Esophagus muscularis mucosa (tissue), 4 donors: ENCODE measurements around the gene GPC1. TPM values are rescaled to one million over a fixed set of nuclear protein-coding genes. Genes with fewer than 3 reads are reported as not detected.

Source experiments
- DNase-seq: peaks from one replicate; pipeline ENCODE4 v3.0.0-alpha.2; 2017; ENCODE audit errors: extremely low spot score
- H3K27ac ChIP-seq, 4 donors: fragments of 200-600 bp; sonication (generic); replicated peaks in 1 of 4; 1 replicate in 3 of 4; 2 replicates in 1 of 4; pipeline ENCODE4 v1.5.1; 2016 to 2019; ENCODE audit warnings: mild to moderate bottlenecking in 1 of 4
- H3K27me3 ChIP-seq, 4 donors: fragments of 200-600 bp; sonication (generic); one replicate each; pipeline versions ENCODE4 v1.5.1 to v1.6.0; 2016 to 2019
- H3K36me3 ChIP-seq, 4 donors: fragments of 200-600 bp; sonication (generic); one replicate each; pipeline ENCODE4 v1.5.1; 2016 to 2019
- H3K4me1 ChIP-seq, 4 donors: fragments of 200-600 bp; sonication (generic); one replicate each; pipeline ENCODE4 v1.5.1; 2016 to 2019
- H3K4me3 ChIP-seq, 4 donors: fragments of 200-600 bp; sonication (generic); 1 replicate in 2 of 4; 2 replicates in 2 of 4; pipeline ENCODE4 v1.5.1; 2016 to 2019; ENCODE audit warnings: mild to moderate bottlenecking in 4 of 4, moderate library complexity in 1 of 4
- H3K9me3 ChIP-seq, 4 donors: fragments of 200-600 bp; sonication (generic); 1 replicate in 3 of 4; 2 replicates in 1 of 4; pipeline ENCODE4 v1.5.1; 2016 to 2019
- EP300 ChIP-seq: sonication (generic); formaldehyde crosslinking; IDR thresholded peaks from one replicate; pipeline ENCODE4 v1.6.1; 2017; ENCODE audit warnings: antibody characterized with exemption
- POLR2A ChIP-seq: fragments of 450-650 bp; IDR thresholded peaks from one replicate; pipeline ENCODE4 v1.6.1; 2017; ENCODE audit warnings: antibody characterized with exemption, moderate library complexity, mild to moderate bottlenecking, low read depth
- POLR2AphosphoS5 ChIP-seq, 2 donors: sonication (generic); formaldehyde crosslinking; IDR thresholded peaks; one replicate each; pipeline ENCODE4 v1.6.1; 2017; ENCODE audit warnings: antibody characterized with exemption in 2 of 2
- WGBS: methylation state at CpG from one replicate; pipeline ENCODE4 v1.1.5; 2018; 5-methylcytosine and 5-hydroxymethylcytosine counted together
- intact Hi-C: fragments of 100-400 bp; cut with DNase I; formaldehyde crosslinking; loops from one replicate; pipeline ENCODE4 v1.15.1; 2023
- total RNA-seq, 4 donors: library from RNA; depleted of rRNA; stranded (reverse); fragments of >200 nt; gene quantifications; one replicate each; pipeline versions ENCODE4 v1.1.0 to v1.2.1, GENCODE V29; 2016
- TF ChIP-seq, protein P1 (sequence below), 3 experiments: fragments of 200-600 bp in 2 of 3; fragments of 450-650 bp in 1 of 3; sonication (generic) in 2 of 3; IDR thresholded peaks; one replicate each; pipeline ENCODE4 v1.5.1; 2017 to 2019; ENCODE audit warnings: antibody characterized with exemption in 3 of 3, mild to moderate bottlenecking in 2 of 3, moderate library complexity in 1 of 3

GPC1 gene
- total RNA-seq, 4 donors from 2014 or later, result 29.1 to 71.5 (median 41.8) TPM

- Histone ChIP-seq H3K27me3 (peaks cover 0 to 19% (median 0%) of the 10 kb centered on the region in 4 donors), H3K36me3 (no peaks in the 10 kb centered on the region), H3K4me1 (no peaks in the 10 kb centered on the region), H3K27ac (no peak overlapping the region), H3K9me3 (no peaks in the 10 kb centered on the region), H3K4me3 (no peak overlapping the region)
- DNase-seq, result no peak
- WGBS, result 100% methylated on average over 3 of the region's 9 CpGs
- intact Hi-C loops, result no loop called here
- TF ChIP-seq EP300 (no peak), POLR2A (no peak), POLR2AphosphoS5 (IDR thresholded peaks at IDR 0.05) (no peak)
- TF ChIP-seq, protein P1, sequence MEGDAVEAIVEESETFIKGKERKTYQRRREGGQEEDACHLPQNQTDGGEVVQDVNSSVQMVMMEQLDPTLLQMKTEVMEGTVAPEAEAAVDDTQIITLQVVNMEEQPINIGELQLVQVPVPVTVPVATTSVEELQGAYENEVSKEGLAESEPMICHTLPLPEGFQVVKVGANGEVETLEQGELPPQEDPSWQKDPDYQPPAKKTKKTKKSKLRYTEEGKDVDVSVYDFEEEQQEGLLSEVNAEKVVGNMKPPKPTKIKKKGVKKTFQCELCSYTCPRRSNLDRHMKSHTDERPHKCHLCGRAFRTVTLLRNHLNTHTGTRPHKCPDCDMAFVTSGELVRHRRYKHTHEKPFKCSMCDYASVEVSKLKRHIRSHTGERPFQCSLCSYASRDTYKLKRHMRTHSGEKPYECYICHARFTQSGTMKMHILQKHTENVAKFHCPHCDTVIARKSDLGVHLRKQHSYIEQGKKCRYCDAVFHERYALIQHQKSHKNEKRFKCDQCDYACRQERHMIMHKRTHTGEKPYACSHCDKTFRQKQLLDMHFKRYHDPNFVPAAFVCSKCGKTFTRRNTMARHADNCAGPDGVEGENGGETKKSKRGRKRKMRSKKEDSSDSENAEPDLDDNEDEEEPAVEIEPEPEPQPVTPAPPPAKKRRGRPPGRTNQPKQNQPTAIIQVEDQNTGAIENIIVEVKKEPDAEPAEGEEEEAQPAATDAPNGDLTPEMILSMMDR (IDR thresholded peaks at IDR 0.05), result no peak
Observed at GRCh38 chr2:240397542-240397916, 37.9 kb upstream of the GPC1 start.

GRCh38 chr2:240397924-240398645, 37.4 kb upstream of the GPC1 start:
- no peaks in the 10 kb centered on the region for H3K4me1 ChIP-seq
- no peak overlapping the region for H3K4me3 ChIP-seq
- H3K36me3 ChIP-seq, result no peaks in the 10 kb centered on the region
- H3K27ac ChIP-seq, result no peak overlapping the region
- no peak for DNase-seq
- intact Hi-C loops, result no loop called here
- 84% methylated on average over 19 of the region's 19 CpGs for WGBS
- peaks cover 0 to 19% (median 0%) of the 10 kb centered on the region in 4 donors for H3K27me3 ChIP-seq
- no peaks in the 10 kb centered on the region for H3K9me3 ChIP-seq
- TF ChIP-seq POLR2A (no peak), EP300 (no peak), POLR2AphosphoS5 (IDR thresholded peaks at IDR 0.05) (no peak)
- TF ChIP-seq, protein P1 (IDR thresholded peaks at IDR 0.05), result no peak

DNA sequence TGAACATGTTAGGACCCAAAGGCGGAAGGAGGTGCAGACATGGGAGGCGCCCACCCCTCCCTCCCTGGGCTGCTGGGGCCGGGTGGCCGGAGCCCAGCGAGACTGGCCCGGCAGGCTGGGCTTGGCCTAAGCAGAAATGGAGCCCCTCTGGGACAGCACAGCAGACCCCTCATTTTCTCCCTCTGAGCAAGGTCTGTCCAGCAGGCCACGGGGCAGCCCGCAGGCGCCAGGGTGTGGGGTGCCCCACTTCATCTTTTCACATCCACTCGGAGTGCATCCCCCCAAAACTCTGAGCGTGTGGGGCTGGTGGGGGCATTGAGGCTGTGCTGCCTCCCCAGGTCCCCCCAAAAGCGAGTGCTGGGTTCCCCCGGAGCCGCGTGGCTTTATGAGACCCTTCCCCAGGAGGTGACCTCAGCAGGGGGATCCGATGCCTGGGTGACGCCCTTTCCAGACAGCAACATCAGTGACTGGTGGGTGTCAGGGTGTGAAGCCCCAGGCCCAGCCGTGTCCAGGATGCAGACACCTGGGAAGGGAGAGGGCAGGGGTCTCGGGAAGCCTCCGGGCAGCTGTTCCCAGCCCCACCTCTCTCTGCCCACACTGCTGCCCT, 36.7 kb upstream of the GPC1 start:
- intact Hi-C loops, result no loop called here
- DNase-seq, result no peak
- Histone ChIP-seq H3K36me3 (no peaks in the 10 kb centered on the region), H3K27me3 (peaks cover 0 to 19% (median 0%) of the 10 kb centered on the region in 4 donors), H3K4me3 (no peak overlapping the region), H3K9me3 (no peaks in the 10 kb centered on the region), H3K4me1 (no peaks in the 10 kb centered on the region), H3K27ac (no peak overlapping the region)
- 79% methylated on average over 14 of the region's 20 CpGs for WGBS
- TF ChIP-seq POLR2AphosphoS5 (IDR thresholded peaks at IDR 0.05) (no peak), EP300 (no peak), POLR2A (no peak)
- TF ChIP-seq, protein P1 (IDR thresholded peaks at IDR 0.05), result no peak

GRCh38 chr2:240399419-240400324, 35.8 kb upstream of the GPC1 start:
- 90% methylated on average over 13 of the region's 14 CpGs for WGBS
- no peak for DNase-seq

More at GRCh38 chr2:240399419-240400324, 35.8 kb upstream of the GPC1 start:
- Histone ChIP-seq H3K27ac (no peak overlapping the region), H3K4me3 (no peak overlapping the region), H3K4me1 (no peaks in the 10 kb centered on the region), H3K9me3 (no peaks in the 10 kb centered on the region), H3K27me3 (peaks cover 0 to 19% (median 0%) of the 10 kb centered on the region in 4 donors), H3K36me3 (no peaks in the 10 kb centered on the region)
- intact Hi-C loops, result no loop called here
- TF ChIP-seq POLR2AphosphoS5 (IDR thresholded peaks at IDR 0.05) (no peak), POLR2A (no peak), EP300 (no peak)
- TF ChIP-seq, protein P1 (IDR thresholded peaks at IDR 0.05), result no peak
